Measurements from ENCODE around the gene CAMK2D.

- TF ChIP-seq EZH2 (IDR thresholded peaks at IDR 0.05): no peak
- no peak for TF ChIP-seq POLR2AphosphoS5 (IDR thresholded peaks at IDR 0.05; ENCODE audit: borderline replicate concordance, low read depth, low read length)
Measured at GRCh38 chr4:113619526-113619925, 142.0 kb downstream of the CAMK2D start.
